HepG2 (cell line): ENCODE results near the gene GPR107. TPM values are rescaled to one million over a fixed set of nuclear protein-coding genes. Genes with fewer than 3 reads are reported as not detected.

Experiments
- ATF6 ChIP-seq: sonication (generic); formaldehyde crosslinking; conservative IDR thresholded peaks from 2 replicates; pipeline ENCODE4 v1.4.0; 2020; ENCODE audit warnings: missing genetic modification reagents
- GABPB1 ChIP-seq: IDR thresholded peaks from 2 replicates; pipeline ENCODE4 v1.6.1; 2016; ENCODE audit warnings: mild to moderate bottlenecking, missing genetic modification reagents, moderate library complexity, missing compliant biosample characterization
- PATZ1 ChIP-seq: sonication (generic); formaldehyde crosslinking; IDR thresholded peaks from 2 replicates; pipeline ENCODE4 v1.4.0; 2020; ENCODE audit warnings: missing genetic modification reagents
- ZFP91 ChIP-seq: sonication (generic); formaldehyde crosslinking; IDR thresholded peaks from 2 replicates; pipeline ENCODE4 v1.9.0; 2022; ENCODE audit warnings: missing genetic modification reagents, mild to moderate bottlenecking, borderline replicate concordance
- ZNF225 ChIP-seq: sonication (generic); formaldehyde crosslinking; IDR thresholded peaks from 2 replicates; pipeline ENCODE4 v1.4.0; 2020; ENCODE audit warnings: mild to moderate bottlenecking, missing genetic modification reagents
- polyA plus RNA-seq, 8 experiments: library from polyadenylated mRNA; depleted of rRNA in 3 of 8; stranded (reverse) in 7 of 8; unstranded in 1 of 8; fragments of >200 nt; fragmentation: Illumina TruSeq in 4 of 8; extraction: Trizol in 4 of 8; gene quantifications; 2 replicates each; pipeline versions ENCODE4 v1.2.1 to v1.2.3, GENCODE V29; 2011 to 2016; ENCODE audit warnings: low read depth in 4 of 8, missing spikeins in 1 of 8, mixed read lengths in 1 of 8; ENCODE audit not compliant: insufficient read depth in 1 of 8
- total RNA-seq, 5 experiments: library from RNA; depleted of rRNA; stranded (reverse); fragments of >200 nt; fragmentation: Illumina TruSeq; extraction: Trizol; gene quantifications; 2 replicates each; pipeline ENCODE4 v1.2.3, GENCODE V29; 2016; ENCODE audit warnings: low read depth in 1 of 5

The GPR107 gene
- total and polyA plus RNA-seq, 2 of the 13 experiments (the other 11 are each of a cell fraction or from before 2014, with no cell fraction given) = 22.5 to 24.4 TPM

GRCh38 chr9:130171226-130172148, 117.8 kb downstream of the GPR107 start (continued):
- TF ChIP-seq ATF6 (CRISPR knock-in tag) (no peak), PATZ1 (CRISPR knock-in tag) (0 out of 2 replicates have a peak, but pooled peaks have one; percentile 10), GABPB1 (0 out of 2 replicates have a peak, but pooled peaks have one; percentile 10), ZNF225 (0 out of 2 replicates have a peak, but pooled peaks have one; percentile 44), ZFP91 (CRISPR knock-in tag) (peak; percentile 36; the same call in 1 of the 2 replicates)
